HG02588 (cell line): ENCODE data around the gene GABRA5.

Experiments used
- ATAC-seq: cut with Tn5 transposase; IDR thresholded peaks from one replicate; pipeline ENCODE4 v1.9.1; 2021; ENCODE audit warnings: mild to moderate bottlenecking, moderate library complexity; ENCODE audit not compliant: unreplicated experiment

GABRA5 gene

DNA sequence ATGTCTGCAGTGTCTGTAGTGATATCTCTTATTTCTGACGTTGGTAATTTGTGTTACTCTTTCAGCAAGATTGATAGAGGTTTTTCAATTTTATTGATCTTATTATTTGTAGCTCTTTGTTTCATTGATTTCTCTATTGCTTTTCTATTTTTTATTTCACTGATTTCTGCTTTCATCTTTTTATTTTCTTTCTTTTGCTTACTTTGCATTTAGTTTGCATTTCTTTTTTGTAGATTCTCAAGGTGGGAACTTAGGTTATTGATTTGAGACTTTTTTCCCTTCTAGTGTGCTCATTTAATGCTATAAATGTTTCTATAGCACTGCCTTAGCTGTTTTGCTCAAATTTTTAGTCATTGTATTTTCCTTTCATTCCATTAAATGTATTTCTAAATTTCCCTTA, 54.6 kb downstream of the GABRA5 start:
- no peak for ATAC-seq

- ATAC-seq, result no peak
Observed at GRCh38 chr15:26926081-26926480, 59.2 kb downstream of the GABRA5 start.

- no peak for ATAC-seq
Observed at GRCh38 chr15:26928051-26928450, 61.2 kb downstream of the GABRA5 start.

- ATAC-seq, result no peak
Observed at GRCh38 chr15:26929588-26929987, 62.7 kb downstream of the GABRA5 start.

- ATAC-seq, result no peak
Observed at GRCh38 chr15:26934848-26935247, 68.0 kb downstream of the GABRA5 start.

DNA sequence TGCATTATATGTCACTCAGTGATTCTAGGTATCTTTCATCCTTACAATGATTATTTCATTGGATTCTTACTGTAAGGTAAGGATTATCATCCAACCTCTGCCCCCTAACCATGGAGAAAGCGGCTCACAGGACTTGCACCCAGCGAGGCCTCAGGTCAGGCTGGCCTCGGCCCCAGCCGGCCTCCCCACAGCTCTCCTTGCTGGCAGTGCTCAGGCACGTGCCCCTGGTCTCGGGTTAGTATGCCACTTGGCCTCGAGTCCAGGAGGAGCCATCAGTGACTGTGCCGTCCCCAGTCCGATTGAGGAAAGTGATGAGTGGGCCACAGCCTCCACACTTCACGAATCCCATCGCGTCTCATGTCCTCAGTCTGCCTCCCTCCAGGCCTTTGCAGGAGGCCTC, 68.5 kb downstream of the GABRA5 start:
- no peak for ATAC-seq

DNA sequence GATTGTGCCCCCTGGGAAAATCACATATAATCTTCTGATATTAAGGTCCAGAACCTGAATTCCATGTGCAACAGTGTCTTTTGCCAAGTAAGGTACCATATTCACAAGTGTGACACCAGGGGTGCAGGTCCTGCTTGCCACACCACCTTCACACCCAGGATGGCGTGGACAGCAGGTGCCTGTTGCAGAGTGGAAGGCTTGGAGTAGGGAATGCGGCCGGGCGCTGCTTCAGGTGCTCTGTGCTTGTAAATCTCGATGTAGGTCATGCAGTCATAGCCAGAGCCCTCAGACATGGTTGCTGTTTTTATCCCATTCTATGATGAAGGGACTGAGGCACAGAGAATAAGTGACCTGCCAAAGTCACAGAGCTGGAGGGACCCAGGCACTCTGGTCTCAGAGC, 69.6 kb downstream of the GABRA5 start:
- no peak for ATAC-seq

GRCh38 chr15:26937134-26937533, 70.3 kb downstream of the GABRA5 start:
- no peak for ATAC-seq

- ATAC-seq, result no peak
Observed at GRCh38 chr15:26939398-26939797, 72.5 kb downstream of the GABRA5 start.

GRCh38 chr15:26941489-26941888, 74.6 kb downstream of the GABRA5 start:
- no peak for ATAC-seq

- no peak for ATAC-seq
Observed at GRCh38 chr15:26943866-26944265, 77.0 kb downstream of the GABRA5 start.

GRCh38 chr15:26945046-26945445, 78.2 kb downstream of the GABRA5 start:
- ATAC-seq, result no peak

GRCh38 chr15:26950001-26950400, 83.1 kb downstream of the GABRA5 start:
- ATAC-seq, result no peak

DNA sequence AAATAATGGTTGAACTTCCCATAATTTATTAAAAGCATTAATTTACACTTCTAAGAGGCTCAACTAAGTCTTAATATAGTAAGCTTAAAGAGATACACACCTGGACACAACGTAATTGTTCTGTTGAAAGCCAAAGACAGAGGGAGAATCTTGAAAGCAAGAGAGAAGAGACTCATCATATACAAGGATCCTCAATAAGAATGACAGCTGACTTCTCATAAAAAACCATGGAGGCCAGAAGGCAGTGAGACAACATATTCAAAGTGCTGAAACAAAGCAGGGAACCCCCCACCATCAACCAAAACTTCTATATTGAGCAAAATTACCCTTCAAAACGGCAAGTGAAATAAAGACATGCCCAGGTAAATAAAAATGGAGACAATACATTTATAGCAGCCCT, 87.5 kb downstream of the GABRA5 start:
- ATAC-seq, result no peak

DNA sequence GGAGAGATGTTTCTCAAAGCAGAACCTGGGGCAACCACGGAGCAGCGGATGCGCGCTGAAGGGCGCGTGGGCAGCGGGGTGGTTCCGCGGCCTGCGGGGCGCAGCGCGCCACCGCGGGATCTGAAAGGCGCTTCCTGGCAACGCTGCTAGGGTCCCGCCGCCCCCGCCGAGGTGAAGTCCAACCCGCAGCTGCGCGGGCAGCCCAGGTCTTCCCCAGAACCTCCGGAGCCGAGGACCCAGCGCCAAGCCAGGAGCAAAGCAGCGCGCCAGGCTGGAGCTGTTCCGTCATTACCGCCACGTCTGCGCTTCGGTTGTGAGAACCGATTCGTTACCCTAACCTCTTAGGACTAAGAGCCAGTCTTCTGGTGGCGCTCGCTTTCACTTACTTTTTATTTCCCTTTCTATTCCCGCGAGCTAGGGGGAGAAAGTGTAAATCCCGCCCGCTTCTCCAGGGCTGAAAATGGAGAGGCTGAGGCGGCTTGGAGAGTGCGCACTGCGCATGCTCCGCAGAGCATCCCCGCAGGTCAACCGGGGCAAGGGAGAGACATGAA, 100.9 kb downstream of the GABRA5 start:
- no peak for ATAC-seq

DNA sequence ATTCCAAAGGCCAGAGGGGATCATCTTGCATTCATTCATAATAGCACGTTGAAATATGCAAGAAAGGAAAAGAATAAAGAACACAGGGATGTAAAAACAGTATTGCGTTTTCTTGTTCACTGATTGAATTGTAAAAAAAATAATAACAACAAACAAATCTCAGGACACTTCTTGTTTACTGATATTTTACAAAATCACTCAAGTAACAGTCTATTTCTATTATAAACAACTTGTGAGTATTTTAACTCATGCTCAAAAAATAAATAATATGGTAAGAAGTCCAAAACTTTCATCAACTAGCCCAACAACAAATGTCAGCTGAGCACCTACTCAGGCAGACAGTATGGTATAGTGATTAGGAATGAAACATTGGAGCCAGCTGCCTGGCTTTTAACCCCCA, 101.9 kb downstream of the GABRA5 start:
- no peak for ATAC-seq

DNA sequence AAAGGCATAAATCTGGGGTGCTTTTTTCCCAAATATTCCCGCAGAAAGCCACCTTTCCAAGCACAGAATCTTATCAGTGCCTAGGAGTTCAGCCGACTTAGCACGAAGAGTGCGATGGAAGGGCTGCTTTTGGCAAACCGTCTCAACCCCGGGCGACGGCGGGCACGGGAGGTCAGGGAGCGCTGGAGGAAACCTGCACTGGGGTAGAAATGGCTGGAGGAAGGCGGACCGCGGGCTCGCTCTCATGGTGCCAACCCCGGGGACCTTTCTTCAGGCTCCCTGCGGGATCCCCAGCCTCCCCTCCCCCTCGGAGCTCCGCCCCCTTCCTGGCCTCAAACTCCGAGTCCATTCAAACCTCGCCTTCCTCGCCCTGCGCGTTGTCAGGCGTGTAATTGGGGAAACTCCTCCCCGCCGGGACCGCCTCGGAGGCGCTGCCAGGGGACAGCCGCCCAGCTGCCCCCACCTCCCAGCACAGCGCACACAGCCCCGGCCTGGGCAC, 103.9 kb downstream of the GABRA5 start, which contains the start of gene GABRG3:
Gene GABRG3, plus strand, starts transcription at position 470 of the 499 bp plus-strand sequence.
- no peak for ATAC-seq

DNA sequence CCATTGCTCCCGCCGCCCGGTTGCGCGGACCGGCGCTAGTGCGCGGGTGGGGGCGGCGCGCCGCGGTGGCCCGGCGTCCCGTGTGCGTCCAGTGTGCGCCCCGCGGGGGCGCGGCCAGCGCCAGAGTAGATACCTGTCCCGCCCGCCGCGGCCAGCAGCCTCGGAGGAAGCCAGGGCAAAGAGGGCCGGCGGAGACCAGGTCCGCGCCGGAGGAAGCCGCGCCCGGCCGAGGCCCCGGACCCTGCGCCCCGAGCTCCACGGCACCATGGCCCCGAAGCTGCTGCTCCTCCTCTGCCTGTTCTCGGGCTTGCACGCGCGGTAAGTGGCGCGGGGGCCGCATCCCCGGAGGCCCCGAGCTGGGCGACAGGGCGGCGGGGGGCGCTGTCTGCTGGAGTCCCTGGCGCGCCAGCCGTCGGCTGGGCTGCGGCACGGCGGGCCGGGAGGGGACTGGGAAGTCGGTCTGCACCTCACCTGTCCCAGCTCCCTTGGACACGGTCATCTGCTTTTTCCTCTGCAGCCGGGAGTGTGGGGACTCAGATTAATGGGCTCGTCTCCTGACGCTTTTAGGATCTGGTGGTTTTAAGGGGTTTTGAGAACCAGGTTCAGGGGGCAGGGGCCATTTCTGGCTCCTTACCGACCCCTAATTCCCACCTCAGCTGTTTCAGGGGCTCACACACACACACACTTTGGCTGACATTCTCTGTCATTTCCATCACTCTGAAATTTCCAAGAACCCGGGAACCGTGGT, 104.6 kb downstream of the GABRA5 start:
- ATAC-seq, result no peak

- ATAC-seq, result no peak
Observed at GRCh38 chr15:26972636-26973035, 105.8 kb downstream of the GABRA5 start.

GRCh38 chr15:26974120-26974780, 107.4 kb downstream of the GABRA5 start:
- no peak for ATAC-seq

DNA sequence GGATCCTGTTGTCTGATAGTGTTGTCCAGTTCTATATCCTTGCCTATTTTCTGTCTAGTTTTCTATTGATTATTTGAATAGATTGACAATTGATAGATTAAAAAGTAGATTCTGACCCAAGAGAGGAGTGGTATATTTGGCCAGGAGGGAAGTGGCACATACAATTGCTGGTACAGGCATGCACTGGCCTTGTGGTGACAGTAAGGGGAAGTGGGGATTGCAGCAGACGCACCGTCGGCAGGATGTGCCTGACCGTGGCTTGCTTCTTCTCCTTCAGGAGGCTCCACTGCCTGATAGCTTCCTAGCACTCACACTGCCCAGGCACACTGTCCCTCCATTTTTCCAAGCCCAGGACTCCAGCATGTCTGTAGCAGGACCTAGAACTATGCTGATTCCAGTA, 114.6 kb downstream of the GABRA5 start:
- ATAC-seq, result no peak

DNA sequence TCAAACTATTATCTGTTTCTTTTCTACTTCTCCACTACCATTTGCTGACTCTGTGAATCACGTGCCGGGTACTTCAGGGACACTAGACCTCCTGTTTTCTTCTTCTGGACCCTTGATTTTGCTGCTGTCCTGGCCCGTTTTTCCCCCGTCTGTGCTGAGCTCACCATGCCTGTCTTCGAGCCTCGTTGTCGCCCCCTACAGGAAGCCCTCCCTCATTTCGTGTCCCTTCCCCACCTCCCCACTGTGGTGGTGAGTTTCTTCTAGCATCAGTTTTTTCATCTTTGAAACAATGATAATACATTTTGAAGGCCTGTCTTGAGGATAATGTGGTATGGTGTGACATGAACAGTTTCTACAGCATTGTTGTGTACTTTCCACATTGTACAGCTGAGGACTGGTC, 117.0 kb downstream of the GABRA5 start:
- ATAC-seq, result no peak
